ENCODE results near the gene DPPA2. TPM values are rescaled to one million over a fixed set of nuclear protein-coding genes. Genes with fewer than 3 reads are reported as not detected.

The DPPA2 gene
- not detected in 2 replicates for total RNA-seq

DNA sequence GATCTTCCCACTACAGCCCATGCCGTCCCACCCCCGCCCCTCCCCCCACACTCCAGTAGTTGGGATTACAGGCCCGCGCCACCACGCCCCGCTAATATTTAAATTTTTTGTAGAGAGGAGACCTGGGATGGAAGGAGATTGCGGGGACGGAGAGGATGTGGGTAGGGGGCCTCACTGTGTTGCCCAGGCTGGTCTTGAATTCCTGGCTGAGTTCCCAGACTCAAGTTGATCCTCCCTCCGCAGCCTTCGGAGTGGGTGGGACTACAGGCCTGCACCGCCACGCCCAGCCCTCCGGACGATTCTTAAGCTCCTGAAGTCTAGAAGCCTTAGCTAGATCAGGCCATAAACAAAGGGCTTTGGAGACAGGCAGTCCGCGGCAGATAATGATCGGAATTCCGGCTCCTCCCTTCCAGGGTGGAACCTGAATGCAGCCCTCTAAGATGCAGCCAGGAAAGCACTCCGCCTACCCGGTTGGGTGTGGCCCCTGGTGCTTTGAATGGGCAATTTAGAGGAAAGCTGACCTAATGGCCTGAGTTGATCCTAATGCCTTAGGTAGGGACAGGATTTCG is at the start of gene DPPA2:
TSS of gene DPPA2 (minus strand) at position 356 of the 569 bp plus-strand sequence. CDS start 1,975 bp downstream, outside the sequence.

GRCh38 chr3:109337393-109337792 is 21.1 kb upstream of the DPPA2 start, which contains the start of gene DPPA4:
Gene DPPA4, minus strand, starts transcription at chr3:109337546. Its CDS starts 29 bp downstream, at chr3:109337517.

Other genes with a start within 250 kb of the DPPA2 start
- not detected in 2 replicates for gene MORC1, start 198.4 kb downstream of the DPPA2 start, total RNA-seq
- gene C3orf85, start 179.8 kb downstream of the DPPA2 start, total RNA-seq: not detected in 2 replicates
- not detected in 2 replicates for gene DPPA4, start 21.0 kb upstream of the DPPA2 start, total RNA-seq

Data from smooth muscle cell of the umbilical artery (primary cell).